Germinal center (tissue), 1 donor: ENCODE measurements around the gene BPIFB1.

Source experiments
- DNase-seq: peaks from one replicate; pipeline ENCODE4 v3.0.0; 2012; ENCODE audit warnings: mixed read lengths, low spot score

Gene BPIFB1

GRCh38 chr20:33298391-33298790 is 15.4 kb downstream of the BPIFB1 start:
- DNase-seq = no peak

- DNase-seq = peak; percentile 76
These were observed 16.1 kb downstream of the BPIFB1 start for GRCh38 chr20:33299111-33299603.

DNA sequence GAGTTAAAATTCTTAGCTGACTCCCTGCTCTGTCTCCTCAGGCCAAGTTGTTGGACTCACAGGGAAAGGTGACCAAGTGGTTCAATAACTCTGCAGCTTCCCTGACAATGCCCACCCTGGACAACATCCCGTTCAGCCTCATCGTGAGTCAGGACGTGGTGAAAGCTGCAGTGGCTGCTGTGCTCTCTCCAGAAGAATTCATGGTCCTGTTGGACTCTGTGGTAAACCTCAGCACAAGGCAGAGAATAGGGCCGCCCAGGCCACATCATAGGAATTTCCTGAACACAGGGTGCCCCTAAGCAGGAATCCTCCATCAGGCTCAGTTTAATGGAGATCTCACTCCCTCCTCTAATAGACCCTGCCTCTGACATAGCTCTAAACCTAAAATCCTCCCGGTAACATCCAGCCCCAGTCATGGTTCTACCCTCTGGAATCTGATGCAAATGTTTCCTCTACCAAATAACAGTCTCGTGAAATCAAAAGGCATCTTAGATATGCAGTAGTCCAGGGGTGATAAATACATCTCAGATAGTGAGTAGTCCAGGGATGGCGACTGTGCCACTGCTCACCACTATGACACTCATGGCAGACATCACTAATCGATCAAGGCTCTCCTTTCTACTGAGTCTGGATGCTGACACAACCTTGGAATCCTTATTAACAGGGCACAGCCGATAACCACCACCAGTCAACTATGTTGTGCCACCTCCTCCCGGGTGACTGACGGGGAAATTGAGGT is 18.3 kb downstream of the BPIFB1 start:
- DNase-seq = no peak

GRCh38 chr20:33303595-33303994 is 20.6 kb downstream of the BPIFB1 start:
- DNase-seq = no peak

DNA sequence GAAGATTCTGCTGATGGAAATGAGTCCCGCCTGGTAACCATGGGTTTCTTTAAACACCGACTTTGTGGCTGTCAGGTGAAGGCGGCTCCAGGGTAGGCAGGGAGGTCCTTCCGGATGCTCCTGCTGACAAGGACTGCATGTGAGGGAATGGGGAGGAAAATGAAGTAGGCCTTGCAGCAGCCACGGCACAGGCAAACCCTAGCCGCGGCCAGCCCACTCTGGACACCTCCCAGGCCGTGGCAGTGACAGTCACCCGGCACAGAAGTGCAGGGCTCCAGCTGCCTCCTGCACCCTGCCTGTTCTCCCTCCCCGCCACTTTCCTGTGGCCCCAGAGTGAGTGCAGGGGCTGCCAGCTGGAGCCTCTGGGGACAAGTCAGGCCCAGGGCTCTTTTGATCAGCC is 21.0 kb downstream of the BPIFB1 start:
- DNase-seq = no peak

- DNase-seq = no peak
These were observed 22.6 kb downstream of the BPIFB1 start for GRCh38 chr20:33305589-33306057.

GRCh38 chr20:33306228-33306627 is 23.2 kb downstream of the BPIFB1 start:
- DNase-seq = no peak

DNA sequence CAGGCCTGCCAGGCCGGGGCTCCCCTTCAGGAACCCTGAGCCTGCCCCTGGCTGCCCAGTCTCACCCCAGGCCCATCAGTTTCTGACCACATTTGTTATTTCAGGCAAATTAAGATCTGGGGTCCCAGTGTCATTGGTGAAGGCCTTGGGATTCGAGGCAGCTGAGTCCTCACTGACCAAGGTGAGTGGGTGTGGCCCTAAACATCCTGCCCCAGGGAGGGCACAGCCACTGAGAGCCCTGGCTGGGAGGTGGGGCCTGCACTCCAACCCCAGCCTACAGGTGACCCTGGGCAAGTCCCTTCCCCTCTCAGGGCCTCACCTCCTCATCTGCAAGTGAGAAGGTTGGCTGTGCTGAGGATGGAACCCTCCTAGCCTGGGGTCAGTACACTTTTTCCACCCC is 23.8 kb downstream of the BPIFB1 start:
- DNase-seq = no peak

DNA sequence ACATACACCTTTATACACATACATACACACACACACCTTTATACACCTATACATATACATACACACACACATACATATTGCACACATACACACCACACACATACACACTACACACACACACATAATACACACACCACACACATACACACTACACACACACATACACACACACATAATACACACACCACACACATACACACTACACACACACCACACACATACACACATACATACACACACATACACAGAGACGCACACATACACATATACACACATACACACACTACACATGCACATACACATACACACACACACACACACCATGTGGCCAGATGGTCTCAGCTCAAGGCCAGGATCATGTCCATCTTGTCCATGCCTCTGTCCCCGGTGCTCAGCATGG is 25.7 kb downstream of the BPIFB1 start:
- DNase-seq = no peak

GRCh38 chr20:33309631-33310030 is 26.6 kb downstream of the BPIFB1 start:
- DNase-seq = no peak

DNA sequence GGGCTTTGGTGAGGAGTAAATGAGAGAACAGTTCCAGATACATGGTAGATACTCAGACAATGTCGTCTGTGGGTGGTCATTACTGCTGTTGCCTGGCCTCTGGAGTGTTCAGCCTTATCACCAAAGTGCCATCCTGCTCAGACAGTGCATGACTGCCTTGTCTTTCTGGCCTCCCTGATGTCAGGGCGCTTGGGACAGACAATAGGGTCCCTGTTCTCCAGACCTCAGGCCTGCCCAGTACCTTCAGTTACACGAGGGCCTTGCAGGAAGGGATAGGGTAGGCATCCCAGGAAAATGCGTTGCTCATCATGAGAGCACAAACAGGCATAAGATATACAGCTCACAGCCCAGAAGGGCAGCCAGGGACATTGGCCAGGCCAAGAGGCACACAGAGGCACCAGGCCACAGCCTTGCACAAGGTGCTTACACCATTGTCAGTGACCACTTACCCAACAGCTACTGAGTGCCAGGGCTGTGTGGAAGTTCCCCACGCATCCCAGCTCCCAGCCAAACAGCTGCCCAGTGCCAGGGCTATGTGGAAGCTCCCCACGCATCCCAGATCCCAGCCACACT is 27.4 kb downstream of the BPIFB1 start:
- no peak for DNase-seq

GRCh38 chr20:33311011-33311410 is 28.0 kb downstream of the BPIFB1 start:
- DNase-seq = no peak

GRCh38 chr20:33311996-33312395 is 29.0 kb downstream of the BPIFB1 start:
- no peak for DNase-seq

- no peak for DNase-seq
These were observed 29.6 kb downstream of the BPIFB1 start for GRCh38 chr20:33312583-33312982.

DNA sequence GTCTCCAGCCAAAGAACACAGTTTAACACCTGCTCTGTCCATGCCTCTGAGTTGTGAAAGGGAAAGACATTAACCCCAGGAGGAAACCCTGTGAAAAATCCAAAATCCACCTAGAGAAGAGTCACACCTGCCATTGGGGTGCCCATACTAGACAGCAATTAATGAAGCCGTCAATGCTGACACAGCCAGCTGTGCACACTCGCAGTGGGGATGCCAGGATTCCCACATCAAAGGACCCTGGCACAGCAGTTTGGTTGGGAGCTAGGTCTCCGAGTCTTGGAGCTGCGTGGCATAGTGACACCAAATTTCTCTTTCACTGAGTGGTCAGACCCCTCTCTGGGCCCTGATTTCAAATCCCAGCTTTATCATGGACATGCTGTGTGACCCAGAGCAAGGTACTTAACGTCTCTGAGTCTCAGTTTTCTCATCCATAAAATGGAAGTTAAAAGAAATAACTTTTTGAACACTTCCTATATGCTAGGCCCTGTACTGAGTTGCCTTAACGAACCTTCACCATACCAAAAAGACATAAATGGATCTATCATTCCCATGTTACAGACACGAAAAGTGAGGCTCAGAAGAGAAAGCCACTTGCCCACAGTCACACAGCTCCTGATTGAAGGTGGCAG is 30.8 kb downstream of the BPIFB1 start:
- DNase-seq = no peak

GRCh38 chr20:33316343-33316742 is 33.3 kb downstream of the BPIFB1 start:
- DNase-seq = no peak

DNA sequence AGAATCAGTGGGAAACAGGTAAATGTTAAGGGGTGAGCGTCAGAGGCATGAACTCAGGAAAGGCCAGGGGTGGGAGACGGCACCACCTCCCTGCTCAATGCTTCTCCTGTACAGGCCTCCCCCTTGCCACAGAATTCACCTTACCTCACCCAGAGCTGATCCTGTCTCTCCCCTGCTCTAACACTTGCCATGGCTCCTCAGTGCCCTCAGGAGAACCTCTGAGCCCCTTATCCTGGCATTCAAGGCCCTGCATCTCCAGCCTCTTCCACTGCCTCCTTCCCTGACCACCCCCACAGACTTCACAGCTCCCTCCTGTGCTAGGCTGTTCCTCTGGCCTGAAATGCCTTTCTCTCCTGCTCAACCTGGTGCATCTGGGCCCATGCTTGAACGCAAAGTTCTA is 33.9 kb downstream of the BPIFB1 start:
- no peak for DNase-seq

DNA sequence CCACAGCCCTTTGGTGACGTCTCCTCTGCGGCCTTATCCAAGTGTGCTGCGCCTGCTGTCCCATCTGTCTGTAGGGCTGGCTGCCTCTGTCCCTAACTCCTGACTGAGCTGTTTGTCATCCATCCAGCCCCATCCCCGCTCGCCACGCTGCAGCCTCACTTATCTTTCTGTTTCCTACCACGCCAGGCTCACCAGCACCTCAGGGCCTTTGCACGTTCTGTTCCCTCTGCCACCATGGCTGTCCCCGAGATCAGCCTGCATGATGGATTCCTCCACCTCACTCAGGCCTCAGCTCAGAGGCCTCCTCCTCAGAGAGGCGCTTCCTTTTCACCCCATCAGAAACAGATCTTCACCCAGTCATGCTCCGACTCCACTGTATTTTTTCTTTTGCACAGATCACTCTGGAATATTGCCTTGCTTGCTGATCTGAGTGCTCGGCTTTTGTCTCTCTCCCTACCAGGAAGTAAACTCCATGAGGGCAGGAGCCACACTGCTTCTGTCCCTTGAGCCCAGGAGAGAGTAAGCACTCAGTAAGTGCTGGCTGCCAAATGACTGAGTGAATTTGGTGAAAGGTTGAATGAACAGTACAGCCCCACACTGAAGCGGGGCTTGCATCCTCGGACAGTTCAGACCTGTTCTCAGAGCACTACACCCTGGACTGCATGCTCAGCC is 34.5 kb downstream of the BPIFB1 start:
- DNase-seq = no peak

DNA sequence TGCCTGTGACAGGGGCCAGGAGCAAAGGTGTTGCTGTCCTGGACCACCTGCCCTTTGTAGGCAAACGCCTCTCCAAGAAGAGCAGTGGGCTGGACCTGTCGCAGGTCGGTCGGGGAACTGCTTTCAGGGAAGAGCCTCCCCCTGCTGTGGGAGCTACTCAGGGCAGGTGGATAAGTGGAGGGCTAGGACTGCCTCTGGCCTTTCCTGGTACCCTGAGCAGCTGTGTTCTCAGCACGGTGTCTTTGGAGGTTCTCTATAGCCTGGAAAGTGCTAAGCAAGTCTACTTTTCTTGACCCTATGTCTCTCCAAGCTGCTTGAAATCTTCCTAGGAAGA is 35.0 kb downstream of the BPIFB1 start:
- DNase-seq = no peak

DNA sequence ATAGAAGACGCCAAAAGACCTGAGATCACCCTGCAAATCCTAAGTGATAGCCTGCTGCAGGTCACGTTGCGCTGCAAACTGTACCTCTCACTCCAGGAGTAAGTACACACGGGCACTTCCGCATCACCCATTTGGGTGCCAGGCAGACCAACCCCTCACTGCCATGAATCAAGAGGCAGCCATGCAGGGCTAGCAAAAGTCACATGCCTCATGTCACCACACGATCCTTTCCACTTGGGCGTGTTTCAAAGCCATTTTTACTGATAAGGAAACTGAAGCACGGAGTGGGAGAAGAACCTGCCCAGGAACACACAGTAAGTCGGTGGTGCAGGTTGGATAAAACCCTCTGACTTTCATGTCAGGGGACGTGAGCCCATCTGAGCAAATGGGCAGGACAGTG is 37.0 kb downstream of the BPIFB1 start:
- no peak for DNase-seq

GRCh38 chr20:33322456-33322855 is 39.4 kb downstream of the BPIFB1 start:
- no peak for DNase-seq

DNA sequence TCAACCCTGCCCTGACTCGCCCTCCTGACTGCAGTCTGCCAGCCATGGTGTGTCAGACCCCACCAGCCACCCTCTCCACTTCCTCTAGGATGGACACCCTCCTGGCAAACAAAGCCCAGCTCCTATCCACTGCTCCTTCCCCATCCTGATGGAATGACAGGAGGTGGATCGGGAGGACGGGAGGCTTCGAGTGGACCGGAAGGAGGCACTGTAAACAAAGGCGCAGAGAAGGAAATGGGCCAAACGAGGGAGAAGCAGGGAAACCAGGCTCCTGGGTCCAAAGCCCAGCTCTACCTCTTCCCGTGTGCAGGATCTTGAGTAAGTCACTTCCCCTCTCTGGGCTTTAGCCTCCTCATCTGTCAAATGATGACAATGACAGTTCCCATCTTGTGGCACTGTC is 40.2 kb downstream of the BPIFB1 start:
- no peak for DNase-seq

- no peak for DNase-seq
These were observed 42.3 kb downstream of the BPIFB1 start for GRCh38 chr20:33325350-33325749.
